Measurements from ENCODE around the gene MOGAT1.

Gene MOGAT1

DNA sequence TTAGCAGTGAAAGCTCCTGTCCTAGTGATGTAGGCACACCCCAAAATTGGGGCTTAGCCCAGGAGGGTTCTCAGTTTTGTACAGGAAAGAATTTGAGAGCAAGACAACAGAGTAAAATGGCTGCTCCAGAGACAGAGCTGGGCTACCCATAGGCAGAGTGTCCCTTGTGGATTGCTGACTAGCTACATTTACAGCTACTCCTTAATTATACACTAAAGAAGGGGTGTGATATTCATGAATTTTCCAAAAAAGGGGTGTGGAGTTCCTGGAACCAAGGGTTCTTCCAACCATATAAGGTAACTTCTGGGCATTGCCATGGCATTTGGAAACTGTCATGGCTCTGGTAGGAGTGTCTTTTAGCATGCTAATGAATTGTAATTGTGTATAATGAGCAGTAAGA, 52.8 kb downstream of the MOGAT1 start:
- DNase-seq, result no peak
- Histone ChIP-seq H3K27me3 (no peaks in the 10 kb centered on the region), H3K36me3 (no peaks in the 10 kb centered on the region), H3K4me3 (ENCODE audit: low read depth, low read length) (no peak overlapping the region), H3K9me3 (no peaks in the 10 kb centered on the region), H3K4me1 (no peaks in the 10 kb centered on the region)
- TF ChIP-seq, protein P1, sequence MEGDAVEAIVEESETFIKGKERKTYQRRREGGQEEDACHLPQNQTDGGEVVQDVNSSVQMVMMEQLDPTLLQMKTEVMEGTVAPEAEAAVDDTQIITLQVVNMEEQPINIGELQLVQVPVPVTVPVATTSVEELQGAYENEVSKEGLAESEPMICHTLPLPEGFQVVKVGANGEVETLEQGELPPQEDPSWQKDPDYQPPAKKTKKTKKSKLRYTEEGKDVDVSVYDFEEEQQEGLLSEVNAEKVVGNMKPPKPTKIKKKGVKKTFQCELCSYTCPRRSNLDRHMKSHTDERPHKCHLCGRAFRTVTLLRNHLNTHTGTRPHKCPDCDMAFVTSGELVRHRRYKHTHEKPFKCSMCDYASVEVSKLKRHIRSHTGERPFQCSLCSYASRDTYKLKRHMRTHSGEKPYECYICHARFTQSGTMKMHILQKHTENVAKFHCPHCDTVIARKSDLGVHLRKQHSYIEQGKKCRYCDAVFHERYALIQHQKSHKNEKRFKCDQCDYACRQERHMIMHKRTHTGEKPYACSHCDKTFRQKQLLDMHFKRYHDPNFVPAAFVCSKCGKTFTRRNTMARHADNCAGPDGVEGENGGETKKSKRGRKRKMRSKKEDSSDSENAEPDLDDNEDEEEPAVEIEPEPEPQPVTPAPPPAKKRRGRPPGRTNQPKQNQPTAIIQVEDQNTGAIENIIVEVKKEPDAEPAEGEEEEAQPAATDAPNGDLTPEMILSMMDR (IDR thresholded peaks at IDR 0.05; ENCODE audit: low read depth, low read length), result no peak

DNA sequence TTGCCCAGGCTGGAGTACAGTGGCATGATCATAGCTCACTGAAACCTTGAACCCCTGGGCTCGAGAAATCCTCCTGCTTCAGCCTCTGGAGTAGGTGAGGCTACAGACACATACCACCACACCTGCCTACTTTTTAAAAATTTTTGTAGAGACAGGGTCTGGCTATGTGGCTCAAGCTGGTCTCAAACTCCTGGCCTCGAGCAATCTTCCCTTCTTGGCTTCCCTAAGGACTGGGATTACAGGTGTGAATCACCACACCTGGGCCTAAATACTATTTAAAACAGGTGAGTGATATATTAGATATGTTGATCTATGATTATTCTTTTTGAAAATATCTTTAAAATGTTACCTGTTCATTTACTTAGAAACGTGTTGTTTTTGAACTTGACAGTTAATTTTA, 57.2 kb downstream of the MOGAT1 start:
- no peaks in the 10 kb centered on the region for H3K36me3 ChIP-seq
- no peaks in the 10 kb centered on the region for H3K27me3 ChIP-seq
- no peak overlapping the region for H3K4me3 ChIP-seq (ENCODE audit: low read depth, low read length)
- DNase-seq, result no peak
- peaks cover 5% of the 10 kb centered on the region for H3K4me1 ChIP-seq
- no peaks in the 10 kb centered on the region for H3K9me3 ChIP-seq
- TF ChIP-seq, protein P1 (IDR thresholded peaks at IDR 0.05; ENCODE audit: low read depth, low read length), result no peak

DNA sequence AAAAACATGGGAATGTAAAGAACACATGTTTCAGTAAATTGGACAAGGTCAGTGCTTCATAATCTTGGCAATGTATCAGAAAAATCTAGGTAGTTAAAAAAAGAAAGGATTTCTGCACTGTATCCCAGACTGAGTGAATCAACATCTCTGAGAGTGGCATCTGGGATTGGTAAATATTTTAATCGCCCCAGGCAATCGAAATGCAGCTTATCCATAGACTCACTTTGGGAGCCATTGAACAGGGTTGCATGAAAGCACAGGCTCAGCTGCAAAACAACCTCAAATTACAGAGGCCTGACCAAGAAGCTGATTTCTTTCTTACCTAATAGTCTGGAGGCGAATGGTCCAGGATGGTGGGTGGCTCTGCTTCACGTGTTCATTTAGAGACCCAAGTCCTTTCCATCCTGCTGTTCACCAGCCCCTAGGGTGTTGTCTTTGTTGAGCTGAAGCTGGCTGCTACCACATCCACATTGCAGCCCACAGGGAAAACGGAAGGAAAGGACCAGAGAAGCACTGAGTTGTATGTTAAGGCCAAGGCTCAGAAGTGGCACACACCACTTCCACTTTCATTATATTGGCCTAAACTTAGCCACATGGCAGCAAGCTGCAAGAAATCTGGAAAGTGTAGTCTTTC, 59.0 kb downstream of the MOGAT1 start:
- no peak overlapping the region for H3K4me3 ChIP-seq (ENCODE audit: low read depth, low read length)
- H3K4me1 ChIP-seq, result peaks cover 8% of the 10 kb centered on the region
- DNase-seq, result no peak
- H3K9me3 ChIP-seq, result no peaks in the 10 kb centered on the region
- no peaks in the 10 kb centered on the region for H3K36me3 ChIP-seq
- H3K27me3 ChIP-seq, result no peaks in the 10 kb centered on the region
- TF ChIP-seq, protein P1 (IDR thresholded peaks at IDR 0.05; ENCODE audit: low read depth, low read length), result no peak

DNA sequence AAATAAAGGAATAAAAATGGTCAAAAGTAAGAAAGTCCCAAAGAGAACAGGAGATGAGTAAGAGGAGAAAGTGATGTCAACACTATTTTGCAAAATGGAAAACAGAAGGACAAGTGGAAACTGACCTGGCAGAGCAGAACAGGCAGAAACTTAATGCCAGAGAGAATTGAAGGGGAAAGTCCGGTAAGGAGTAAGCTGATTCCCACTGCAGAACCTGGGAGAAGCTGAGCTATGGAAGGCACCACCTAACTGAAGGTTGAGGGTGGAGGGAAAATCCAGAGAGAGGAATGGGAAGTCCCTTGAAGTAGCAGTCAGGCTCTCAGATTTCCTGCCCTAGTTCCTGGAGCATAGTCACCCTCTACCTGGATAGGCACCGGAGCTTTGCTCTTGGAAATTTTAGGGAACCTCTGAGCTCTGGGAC, 59.8 kb downstream of the MOGAT1 start:
- H3K4me1 ChIP-seq, result peaks cover 8% of the 10 kb centered on the region
- H3K27me3 ChIP-seq, result no peaks in the 10 kb centered on the region
- TF ChIP-seq, protein P1 (IDR thresholded peaks at IDR 0.05; ENCODE audit: low read depth, low read length), result no peak
- DNase-seq, result no peak
- H3K9me3 ChIP-seq, result no peaks in the 10 kb centered on the region
- no peaks in the 10 kb centered on the region for H3K36me3 ChIP-seq
- H3K4me3 ChIP-seq (ENCODE audit: low read depth, low read length), result no peak overlapping the region

DNA sequence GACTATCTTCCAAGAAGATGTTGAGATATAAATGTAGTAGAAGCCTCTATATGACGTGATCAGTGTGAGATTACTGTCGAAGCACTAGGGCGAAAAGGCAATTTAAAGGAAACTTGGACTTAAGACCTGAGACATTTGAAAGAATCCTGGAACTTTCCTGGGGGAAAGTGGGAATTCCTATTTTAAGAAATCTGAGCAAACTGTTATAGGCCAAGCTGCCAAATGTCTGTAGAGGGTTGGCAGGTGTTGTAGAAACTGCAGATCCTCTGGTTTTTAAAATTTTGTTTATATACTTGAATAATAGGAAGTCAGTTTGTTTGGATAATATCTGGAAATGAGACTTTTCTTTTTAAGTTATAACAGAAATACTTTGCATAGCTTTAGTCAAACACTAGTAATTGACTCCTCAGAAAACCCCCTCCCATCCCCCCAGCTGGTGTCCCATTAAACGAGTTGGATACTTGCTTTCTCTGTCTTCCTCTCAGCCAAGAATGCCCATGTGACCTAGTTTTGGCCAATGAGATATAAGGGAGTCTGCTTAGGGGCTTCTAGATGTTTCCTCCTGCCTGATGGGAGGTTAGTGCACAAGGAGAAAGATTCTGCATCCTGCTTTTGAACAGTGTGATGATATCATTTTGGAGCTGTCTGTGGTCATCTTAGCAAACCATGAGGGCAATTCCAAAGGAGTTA, 61.2 kb downstream of the MOGAT1 start:
- TF ChIP-seq, protein P1 (IDR thresholded peaks at IDR 0.05; ENCODE audit: low read depth, low read length), result no peak
- DNase-seq, result no peak
- Histone ChIP-seq H3K4me1 (peaks cover 8% of the 10 kb centered on the region), H3K9me3 (no peaks in the 10 kb centered on the region), H3K4me3 (ENCODE audit: low read depth, low read length) (no peak overlapping the region), H3K27me3 (no peaks in the 10 kb centered on the region), H3K36me3 (no peaks in the 10 kb centered on the region)

DNA sequence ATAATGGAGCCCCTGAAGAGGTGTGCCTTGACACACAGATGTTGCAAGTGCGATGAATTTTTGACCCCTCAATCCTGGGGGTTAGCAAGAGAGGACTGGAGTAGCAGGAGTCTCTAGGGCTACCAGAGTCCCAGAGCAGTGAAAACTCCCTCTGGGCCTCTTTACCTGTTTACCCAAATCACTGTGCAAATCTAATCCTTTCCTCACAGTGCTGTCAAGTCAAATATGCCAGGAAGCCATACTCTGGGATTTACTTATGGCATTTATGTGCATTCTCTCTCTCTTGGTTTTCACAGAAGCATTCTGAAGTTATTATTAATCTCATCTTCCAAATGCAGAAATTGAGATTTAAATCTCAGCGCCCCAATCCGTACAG, 62.0 kb downstream of the MOGAT1 start:
- Histone ChIP-seq H3K36me3 (no peaks in the 10 kb centered on the region), H3K4me1 (peaks cover 8% of the 10 kb centered on the region), H3K27me3 (no peaks in the 10 kb centered on the region), H3K4me3 (ENCODE audit: low read depth, low read length) (no peak overlapping the region), H3K9me3 (no peaks in the 10 kb centered on the region)
- TF ChIP-seq, protein P1 (IDR thresholded peaks at IDR 0.05; ENCODE audit: low read depth, low read length), result no peak
- no peak for DNase-seq
